Measurements from ENCODE around the gene ALDH3B1. TPM values are rescaled to one million over a fixed set of nuclear protein-coding genes. Genes with fewer than 3 reads are reported as not detected.

ALDH3B1 gene
- total and polyA plus RNA-seq, 2 donors (not counting 3 experiments of a cell fraction or from before 2014, with no cell fraction given), result 0.13 to 1.0 TPM

- intact Hi-C loops (cut with micrococcal nuclease), result no loop called here
These were observed 9.4 kb downstream of the ALDH3B1 start for GRCh38 chr11:68019486-68019885.

More at GRCh38 chr11:68019486-68019885, 9.4 kb downstream of the ALDH3B1 start:
- dilution Hi-C loops (cut with MboI; ENCODE audit: extremely low pct_ligation_motif_present, low sequenced_read_pairs), result no loop called here
- Histone ChIP-seq H3K9me3 (replicated peaks; ENCODE audit: control insufficient read depth, insufficient read depth, low read length) (no peaks in the 10 kb centered on the region), H3K4me2 (ENCODE audit: insufficient read depth, low read length) (no peak overlapping the region), H3K9ac (replicated peaks; ENCODE audit: extremely low read depth, insufficient read depth, low read length) (no peak overlapping the region), H3K36me3 (ENCODE audit: control insufficient read depth in 2 of 2, extremely low read depth in 1 of 2, insufficient read depth in 2 of 2, low read length in 2 of 2) (no peaks in the 10 kb centered on the region), H3K79me2 (ENCODE audit: control insufficient read depth, insufficient read depth, low read length) (no peaks in the 10 kb centered on the region), H2AFZ (ENCODE audit: low read depth, low read length) (no peak overlapping the region), H3K27me3 (ENCODE audit: control insufficient read depth in 2 of 2, insufficient read depth in 2 of 2, low read length in 2 of 2) (no peaks in the 10 kb centered on the region), H3K4me3 (replicated peaks in 1 of 3; ENCODE audit: insufficient read depth in 1 of 3, low read depth in 1 of 3, low read length in 3 of 3) (no peak overlapping the region), H3K9me1 (replicated peaks; ENCODE audit: control insufficient read depth, extremely low read depth, insufficient read depth, low read length) (no peaks in the 10 kb centered on the region), H3K27ac (ENCODE audit: insufficient read depth, low read depth, low read length) (no peak overlapping the region), H3K4me1 (ENCODE audit: control insufficient read depth, extremely low read depth, insufficient read depth, low read length) (peaks cover 4% of the 10 kb centered on the region), H4K20me1 (replicated peaks; ENCODE audit: control insufficient read depth, extremely low read depth, insufficient read depth, low read length) (no peaks in the 10 kb centered on the region)
- TF ChIP-seq EZH2 (IDR thresholded peaks at IDR 0.05; ENCODE audit: borderline replicate concordance, low read depth, low read length, severe bottlenecking) (no peak), POLR2AphosphoS5 (IDR thresholded peaks at IDR 0.05; ENCODE audit: insufficient read depth, low read depth, low read length) (no peak), GATA2 (IDR thresholded peaks at IDR 0.05; ENCODE audit: insufficient read depth, insufficient read length, low read depth, low read length) (no peak), MYC (IDR thresholded peaks at IDR 0.05; ENCODE audit: low read depth, low read length) (no peak), POLR2A (IDR thresholded peaks at IDR 0.05; ENCODE audit: low read depth, low read length) (no peak), JUN (IDR thresholded peaks at IDR 0.05; ENCODE audit: borderline replicate concordance, insufficient read depth, insufficient read length, low read depth) (no peak), FOS (IDR thresholded peaks at IDR 0.05; ENCODE audit: borderline replicate concordance, insufficient read depth, low read length) (no peak)
- TF ChIP-seq, protein P1, sequence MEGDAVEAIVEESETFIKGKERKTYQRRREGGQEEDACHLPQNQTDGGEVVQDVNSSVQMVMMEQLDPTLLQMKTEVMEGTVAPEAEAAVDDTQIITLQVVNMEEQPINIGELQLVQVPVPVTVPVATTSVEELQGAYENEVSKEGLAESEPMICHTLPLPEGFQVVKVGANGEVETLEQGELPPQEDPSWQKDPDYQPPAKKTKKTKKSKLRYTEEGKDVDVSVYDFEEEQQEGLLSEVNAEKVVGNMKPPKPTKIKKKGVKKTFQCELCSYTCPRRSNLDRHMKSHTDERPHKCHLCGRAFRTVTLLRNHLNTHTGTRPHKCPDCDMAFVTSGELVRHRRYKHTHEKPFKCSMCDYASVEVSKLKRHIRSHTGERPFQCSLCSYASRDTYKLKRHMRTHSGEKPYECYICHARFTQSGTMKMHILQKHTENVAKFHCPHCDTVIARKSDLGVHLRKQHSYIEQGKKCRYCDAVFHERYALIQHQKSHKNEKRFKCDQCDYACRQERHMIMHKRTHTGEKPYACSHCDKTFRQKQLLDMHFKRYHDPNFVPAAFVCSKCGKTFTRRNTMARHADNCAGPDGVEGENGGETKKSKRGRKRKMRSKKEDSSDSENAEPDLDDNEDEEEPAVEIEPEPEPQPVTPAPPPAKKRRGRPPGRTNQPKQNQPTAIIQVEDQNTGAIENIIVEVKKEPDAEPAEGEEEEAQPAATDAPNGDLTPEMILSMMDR (IDR thresholded peaks at IDR 0.05; ENCODE audit: extremely low read depth in 1 of 2, insufficient read depth in 1 of 2, low read depth in 1 of 2, low read length in 2 of 2), result no peak
- TF ChIP-seq, protein P2, sequence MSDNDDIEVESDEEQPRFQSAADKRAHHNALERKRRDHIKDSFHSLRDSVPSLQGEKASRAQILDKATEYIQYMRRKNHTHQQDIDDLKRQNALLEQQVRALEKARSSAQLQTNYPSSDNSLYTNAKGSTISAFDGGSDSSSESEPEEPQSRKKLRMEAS (IDR thresholded peaks at IDR 0.05; ENCODE audit: insufficient read depth, insufficient read length), result no peak
- ChIA-PET POLR2A (no interaction called here), CTCF (interaction anchor here (0.6 kb wide), 1 partner anchor 649 kb away, joined by 3 read pairs; no protein-coding TSS in a partner anchor)
- FAIRE-seq (no peak), DNase-seq (ENCODE audit: low read depth, low spot score) (no peak)
- no TSS peak for BruUV-seq (replicated peaks)

Data from endothelial cell of umbilical vein (primary cell).